NOMO-1 treated with dmso at 0.1 percent for 144 hours (cell line): ENCODE measurements around the gene COL4A1.

Experiments used
- DNase-seq: peaks from one replicate; lab custom pipeline; 2025; ENCODE audit not compliant: unreplicated experiment; lab: John Stamatoyannopoulos, UW

The COL4A1 gene

DNA sequence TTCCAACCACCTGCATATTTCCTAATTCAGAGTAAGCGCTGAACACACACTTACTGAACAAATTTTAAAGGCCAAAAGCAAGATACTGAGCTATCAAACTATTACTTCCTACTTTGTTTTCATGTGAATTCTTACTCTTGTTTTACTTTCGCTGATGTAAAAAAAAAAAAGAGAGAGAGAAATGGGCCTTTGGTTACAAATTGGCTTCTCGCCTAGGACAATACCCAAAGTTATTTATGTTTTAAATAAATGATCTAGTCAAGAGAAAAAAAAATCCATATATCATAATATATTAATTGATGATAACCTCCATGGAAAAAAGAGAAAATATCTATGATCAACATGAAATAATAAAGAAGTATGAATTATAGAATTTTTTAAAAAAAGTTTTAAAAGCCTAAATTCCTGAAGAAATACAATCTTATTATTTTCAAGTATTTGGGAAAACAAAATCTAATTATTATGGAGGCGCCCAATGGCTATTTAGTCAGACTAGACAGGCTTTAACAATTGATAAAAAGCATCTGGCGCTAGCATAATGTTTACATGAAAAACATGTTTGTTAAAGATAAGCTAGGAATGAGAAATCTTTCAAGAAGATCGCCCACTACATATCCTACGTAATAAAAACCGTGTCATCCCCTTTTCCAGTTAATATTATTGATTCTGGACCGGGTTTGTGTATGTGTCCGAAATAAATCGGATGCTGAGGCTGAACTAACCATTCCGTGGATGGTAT, 9.0 kb downstream of the COL4A1 start:
- no peak for DNase-seq

DNA sequence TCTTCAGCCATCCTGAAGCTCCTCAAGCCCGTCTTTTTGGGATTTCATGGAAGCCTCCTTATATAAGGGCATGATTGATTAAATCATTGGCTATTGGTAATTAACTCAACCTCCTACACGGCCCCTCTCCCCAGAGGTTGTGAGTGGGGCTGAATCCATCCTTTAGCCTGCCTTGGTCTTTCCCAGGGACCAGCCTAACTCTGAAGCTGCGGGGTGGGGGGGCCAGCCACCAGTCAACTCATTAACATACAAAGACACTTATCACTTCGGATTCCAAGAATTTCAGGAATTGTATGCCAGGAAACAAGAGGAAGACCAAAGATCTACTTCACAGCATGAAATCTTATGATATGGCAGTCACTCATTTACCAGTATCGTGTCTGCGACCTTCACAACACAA, 9.9 kb downstream of the COL4A1 start:
- no peak for DNase-seq

DNA sequence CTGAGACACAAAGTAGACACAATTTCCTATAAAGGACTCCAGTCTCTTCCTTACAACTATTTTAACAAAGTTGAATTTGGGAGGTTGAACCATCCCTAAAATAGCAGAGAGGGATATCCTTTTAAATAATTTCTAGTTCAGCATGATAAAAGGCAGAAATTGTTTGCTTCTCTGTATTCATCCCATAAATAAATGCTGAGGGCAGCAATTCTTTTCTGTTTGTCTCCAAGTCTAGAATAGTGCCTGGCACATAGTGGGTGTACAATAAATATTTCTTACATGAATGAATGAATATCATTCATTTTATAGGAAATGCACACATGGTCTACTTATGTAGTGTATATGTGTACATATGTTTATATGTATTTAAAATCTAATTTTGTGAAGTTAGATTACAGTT, 12.3 kb downstream of the COL4A1 start:
- no peak for DNase-seq

- no peak for DNase-seq
Observed at GRCh38 chr13:110294146-110294545, 12.8 kb downstream of the COL4A1 start.

DNA sequence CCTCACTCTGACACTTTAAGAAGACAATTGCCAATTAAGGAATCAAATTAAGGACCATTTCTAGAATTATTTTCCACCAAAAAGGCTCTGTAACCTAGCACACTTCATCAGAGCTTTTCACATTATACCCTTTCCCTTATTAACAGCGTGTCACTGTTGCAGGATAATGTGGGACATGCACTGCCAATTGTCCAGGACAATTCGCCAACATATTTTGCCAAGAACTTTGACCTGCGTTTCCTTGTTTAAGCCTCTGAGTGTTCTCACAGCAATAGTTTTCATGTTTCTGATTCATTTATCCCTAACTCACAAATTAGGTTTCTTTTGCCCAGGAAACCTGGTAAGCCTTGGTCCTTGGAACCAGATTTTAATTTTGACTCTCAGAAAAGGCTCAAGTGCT, 13.3 kb downstream of the COL4A1 start:
- no peak for DNase-seq

- DNase-seq, result no peak
Observed at GRCh38 chr13:110293037-110293436, 13.9 kb downstream of the COL4A1 start.

GRCh38 chr13:110291286-110291685, 15.7 kb downstream of the COL4A1 start:
- DNase-seq, result no peak

DNA sequence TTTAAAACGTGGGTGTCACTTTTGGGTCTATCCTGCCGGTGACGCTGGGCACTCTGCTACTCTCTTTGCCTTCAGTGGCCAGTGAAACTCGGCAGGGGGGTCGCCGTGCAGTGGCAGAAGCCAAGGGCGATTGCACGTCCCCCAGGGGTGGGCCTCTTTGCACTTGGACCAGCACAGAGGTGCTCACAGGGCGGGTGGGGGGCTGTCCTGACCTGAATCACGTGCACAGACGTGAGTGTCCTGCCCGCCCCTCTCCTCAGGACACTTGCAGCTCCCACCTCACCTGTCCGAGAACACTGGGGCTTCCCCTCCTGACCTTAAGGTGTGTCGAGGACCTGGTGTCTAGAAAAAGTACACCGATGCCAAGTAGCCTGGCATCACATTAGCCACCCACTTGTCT, 16.1 kb downstream of the COL4A1 start:
- no peak for DNase-seq

GRCh38 chr13:110290153-110290552, 16.8 kb downstream of the COL4A1 start:
- DNase-seq, result no peak

DNA sequence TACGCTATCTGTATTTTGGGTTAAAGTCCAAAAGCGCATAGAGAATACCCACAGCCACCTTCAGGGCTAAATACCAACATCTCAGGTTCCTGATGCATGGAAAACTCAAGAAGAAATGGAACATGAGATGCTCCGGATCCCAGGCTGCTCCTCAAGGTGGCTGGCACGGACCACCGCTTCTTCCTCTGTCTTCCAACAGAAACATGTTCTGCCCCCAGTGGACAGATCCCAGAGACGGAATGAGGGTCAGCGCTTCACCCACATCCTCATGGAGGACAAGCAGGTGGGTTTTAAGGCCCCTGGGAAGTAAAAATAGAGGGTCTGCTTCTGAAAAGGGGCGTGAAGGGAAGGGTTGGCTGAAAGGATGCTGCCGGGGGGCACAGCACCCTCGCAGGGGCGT, 17.3 kb downstream of the COL4A1 start:
- DNase-seq, result no peak

- DNase-seq, result no peak
Observed at GRCh38 chr13:110289174-110289573, 17.8 kb downstream of the COL4A1 start.

DNA sequence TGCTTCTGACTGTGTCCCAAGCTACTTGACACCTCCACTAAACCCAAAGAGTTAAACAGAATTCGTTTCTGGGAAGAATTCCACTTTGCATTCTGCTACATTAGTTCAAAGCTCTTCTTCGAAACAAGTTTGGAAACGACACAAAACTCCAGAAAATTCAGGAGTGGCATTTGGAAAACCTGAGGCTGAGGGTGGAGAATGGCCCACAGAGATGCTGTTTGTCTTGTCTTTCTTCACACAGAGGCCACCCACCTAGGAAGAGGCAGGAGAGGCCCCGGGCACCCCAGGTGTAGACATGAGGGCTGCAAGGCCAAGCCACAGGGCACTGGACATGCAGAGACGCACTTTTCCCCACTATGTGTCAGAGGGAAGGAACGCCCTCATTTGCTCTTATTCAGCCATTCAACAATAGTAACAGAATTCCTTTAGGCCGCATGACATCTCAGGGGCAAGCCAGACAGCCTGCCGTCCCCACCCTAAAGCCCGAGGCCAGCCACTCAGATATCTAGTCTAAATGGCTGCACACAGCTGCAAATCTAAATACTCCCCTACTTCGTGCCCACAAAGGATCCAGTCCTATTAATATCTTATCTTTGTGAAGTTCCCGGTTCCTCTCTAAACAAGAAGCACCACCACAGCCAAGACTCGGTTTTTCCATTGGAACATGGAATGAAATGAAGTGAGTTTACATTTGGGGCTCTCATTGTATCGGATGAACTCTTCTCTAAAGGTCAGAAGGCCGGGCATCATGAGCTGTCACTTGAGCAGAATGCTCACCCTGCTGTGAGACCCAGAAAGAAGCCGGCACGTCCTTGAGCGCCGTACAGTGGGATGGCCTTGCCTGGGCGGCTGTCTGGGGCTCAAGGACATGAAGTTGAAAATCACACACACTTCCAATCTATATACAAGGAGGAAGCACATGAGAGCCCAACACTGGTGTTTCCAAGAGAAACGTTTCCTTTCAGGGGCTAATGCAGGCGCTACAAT, 19.8 kb downstream of the COL4A1 start:
- no peak for DNase-seq

- DNase-seq, result no peak
Observed at GRCh38 chr13:110285991-110286832, 20.7 kb downstream of the COL4A1 start.

- DNase-seq, result no peak
Observed at GRCh38 chr13:110284779-110285484, 22.0 kb downstream of the COL4A1 start.

GRCh38 chr13:110283736-110284517, 23.0 kb downstream of the COL4A1 start:
- no peak for DNase-seq

- no peak for DNase-seq
Observed at GRCh38 chr13:110282316-110282841, 24.6 kb downstream of the COL4A1 start.

DNA sequence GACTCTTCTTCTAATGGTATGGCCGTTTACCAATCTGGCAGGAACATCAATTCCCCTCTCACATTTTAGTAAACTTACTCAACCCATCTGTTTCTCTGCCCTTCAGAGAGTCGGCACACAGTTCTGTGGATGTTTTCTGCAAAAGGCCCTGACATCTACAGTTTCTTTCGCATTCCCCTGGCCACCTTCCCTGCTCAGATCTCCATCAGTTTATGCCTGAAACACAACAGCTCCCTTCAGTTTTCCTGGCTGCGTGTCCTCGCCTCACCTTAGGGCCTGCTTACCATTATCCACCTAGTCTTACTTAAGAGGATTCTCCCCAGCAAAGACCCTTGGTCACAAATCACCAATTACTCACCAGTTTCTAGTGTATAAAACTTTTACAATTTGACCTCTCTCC, 25.2 kb downstream of the COL4A1 start:
- no peak for DNase-seq

DNA sequence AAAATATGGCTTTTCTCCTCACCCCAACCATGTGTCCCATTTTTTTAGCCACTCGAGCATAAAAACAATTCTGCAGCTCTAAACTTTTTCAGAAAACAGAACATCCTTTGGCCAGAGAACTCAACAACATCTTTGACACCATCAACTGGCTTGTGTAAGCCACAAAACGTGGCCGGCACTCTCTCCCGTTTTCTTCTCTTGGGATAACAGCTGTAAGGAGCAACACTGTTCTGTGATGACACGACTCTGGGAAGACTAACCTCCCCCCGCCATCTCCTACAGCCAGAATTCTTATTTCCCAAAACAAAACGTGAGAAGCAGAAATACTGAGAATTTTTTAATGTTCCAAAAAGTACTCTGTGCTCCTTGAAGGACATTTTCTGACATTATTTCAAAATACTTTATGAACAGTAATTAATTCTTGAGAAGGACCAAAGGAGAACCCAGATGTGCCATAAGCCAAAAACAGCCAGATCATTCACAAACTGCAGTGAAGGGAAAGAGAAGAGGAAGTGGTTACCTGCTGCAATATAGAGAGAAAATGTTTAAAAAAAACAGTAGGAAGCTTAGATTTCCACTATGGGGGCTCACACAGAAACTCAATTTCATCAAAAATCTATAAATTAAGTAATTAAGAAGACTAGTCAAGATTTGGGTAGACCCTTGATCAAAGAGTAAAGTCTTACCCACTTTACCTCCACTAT, 25.8 kb downstream of the COL4A1 start:
- peak; percentile 34 for DNase-seq

DNA sequence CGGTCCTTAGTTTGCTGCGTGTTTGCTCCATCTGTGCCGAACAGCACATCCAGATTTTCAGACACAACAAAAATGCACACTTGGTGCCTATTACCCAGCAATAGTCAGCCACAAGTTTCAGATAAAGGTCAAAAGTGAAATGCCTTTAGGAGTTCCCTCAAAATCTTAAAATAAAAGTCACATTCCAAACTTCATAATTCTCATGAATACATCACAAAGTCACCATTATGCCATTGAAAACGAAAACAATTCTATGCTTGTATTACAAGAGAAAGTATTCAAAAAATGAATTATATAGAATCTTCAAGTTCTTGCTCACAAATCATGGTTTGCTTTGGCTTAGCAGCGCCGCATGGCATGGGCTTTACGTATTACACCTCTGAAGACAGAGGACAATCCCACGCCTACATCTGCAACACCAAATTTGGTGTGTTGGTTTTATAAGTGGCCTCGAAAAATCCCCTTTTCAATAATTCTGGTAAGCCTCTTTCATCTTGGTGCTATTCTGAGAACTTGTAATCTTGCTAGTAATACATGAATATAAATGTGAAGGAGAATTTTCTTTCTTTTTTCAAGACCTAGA, 26.6 kb downstream of the COL4A1 start:
- DNase-seq, result no peak
